Right ventricle myocardium superior (tissue), 1 donor: ENCODE data around the gene MRPL24. TPM values are rescaled to one million over a fixed set of nuclear protein-coding genes. Genes with fewer than 3 reads are reported as not detected.

Experiments
- ATAC-seq: fragments of 200-7000 bp; cut with Tn5 transposase; one replicate; pipeline ENCODE4 v1.9.1; 2020; ENCODE audit warnings: mild to moderate bottlenecking; ENCODE audit not compliant: poor library complexity
- DNase-seq: peaks from one replicate; pipeline ENCODE4 v3.0.0-alpha.2; 2020
- intact Hi-C: fragments of 100-400 bp; cut with DNase I; formaldehyde crosslinking; loops from one replicate; pipeline ENCODE4 v1.11.2; 2022
- total RNA-seq: library from RNA; stranded (reverse); fragmentation: NEBNext Ultra II Directional; extraction: Animal tissue kit (Norgen Biotek cat#: 25700); gene quantifications from one replicate; pipeline ENCODE4 v1.2.1, GENCODE V29; 2021
- donor health status: DM: no; HTN: yes; CAD: no; lungs with severe emphysema.

The MRPL24 gene
- total RNA-seq, 1 donor from 2014 or later, result 99.8 TPM

GRCh38 chr1:156704166-156704711 lies 36.6 kb downstream of the MRPL24 start:
- DNase-seq (no peak), ATAC-seq (no peak)
- intact Hi-C loops, result no loop called here

DNA sequence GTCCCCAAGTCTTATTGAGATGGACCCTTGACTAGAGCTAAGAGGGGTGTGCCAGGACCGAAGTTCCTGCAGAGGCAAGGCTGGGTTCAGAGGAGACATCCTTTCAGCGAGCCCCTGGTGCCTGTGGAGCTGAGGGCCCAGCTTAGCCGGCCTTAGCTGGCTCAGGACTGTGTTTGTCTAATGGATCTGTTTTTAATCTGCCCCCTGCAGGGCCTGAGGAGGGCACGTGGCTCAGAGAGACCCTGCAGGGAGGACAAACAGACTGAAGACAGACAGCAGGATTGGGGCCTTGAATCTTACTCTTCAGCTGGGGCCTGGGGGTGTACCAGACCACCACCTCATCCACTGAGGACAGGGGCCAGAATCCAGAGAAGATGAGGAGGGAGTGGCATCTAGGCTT lies 37.1 kb downstream of the MRPL24 start:
- no peak for DNase-seq

DNA sequence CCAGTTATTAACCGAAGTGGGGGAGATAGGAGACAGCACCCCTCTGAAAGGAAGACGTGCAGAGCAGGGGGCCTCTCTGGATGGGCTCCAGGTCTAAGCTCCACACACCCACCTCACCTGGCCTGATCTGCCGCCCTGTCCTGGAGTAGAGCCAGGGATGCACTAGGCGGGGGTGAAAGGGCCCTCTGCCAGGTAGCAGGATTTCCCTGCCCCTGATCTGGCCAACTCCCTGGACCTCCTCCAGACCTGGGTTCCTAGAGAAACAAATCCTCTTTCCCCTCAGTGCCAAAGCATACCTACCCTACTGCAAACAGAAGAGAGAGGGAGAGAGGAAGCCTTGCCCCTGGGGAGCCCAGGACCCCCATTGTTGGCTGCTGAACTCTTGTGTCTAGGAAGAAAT lies 37.6 kb downstream of the MRPL24 start:
- no peak for DNase-seq
- no peak for ATAC-seq
- intact Hi-C loops, result no loop called here

More for the DNA sequence above, 37.1 kb downstream of the MRPL24 start:
- ATAC-seq, result no peak
- intact Hi-C loops, result no loop called here

DNA sequence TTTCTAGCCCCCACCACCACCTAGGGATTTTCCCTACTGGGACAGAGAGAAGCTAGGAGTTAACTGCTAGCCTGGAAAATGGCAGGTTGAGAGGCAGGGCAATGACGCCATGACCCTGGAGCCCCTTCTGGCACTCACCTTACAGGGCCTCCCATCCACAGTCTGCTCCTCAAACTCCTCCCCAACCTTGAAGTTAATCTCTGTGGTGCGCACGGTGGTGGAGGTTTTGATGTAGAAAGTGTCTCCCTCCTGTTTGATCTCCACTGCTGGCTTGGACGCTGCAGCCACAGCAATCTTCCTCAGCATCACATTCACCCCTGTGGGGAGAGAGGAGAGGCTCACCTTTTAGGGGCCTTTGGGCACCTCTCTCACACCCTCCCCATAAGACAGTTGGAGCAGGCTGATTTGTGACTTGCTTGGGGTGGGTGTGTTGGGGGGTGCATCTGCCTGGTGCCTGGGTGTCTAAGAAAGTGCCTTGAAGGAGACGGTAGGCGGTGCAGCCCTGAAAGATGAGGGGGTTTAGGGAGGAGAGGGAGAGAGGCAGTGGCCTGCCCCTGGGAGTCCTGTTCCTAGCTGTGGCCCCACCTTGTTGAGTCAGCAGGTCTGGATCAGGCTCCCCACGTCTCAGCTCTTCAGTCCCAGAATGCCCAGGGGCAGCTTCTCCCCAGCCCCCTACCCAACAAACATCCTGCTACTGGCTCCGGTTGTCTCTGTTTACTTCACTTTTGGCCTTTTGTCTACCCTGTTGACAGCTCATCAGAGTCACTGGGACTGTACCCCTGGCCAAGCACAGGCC lies 40.0 kb downstream of the MRPL24 start:
- DNase-seq, result no peak

GRCh38 chr1:156698995-156699394 lies 41.9 kb downstream of the MRPL24 start:
- ATAC-seq, result no peak
- DNase-seq, result no peak
- intact Hi-C loops, result loop anchor here (10.0 kb wide), 1 partner anchor 196 kb away; the partner anchor contains the start of gene PEAR1

More for the DNA sequence above, 40.0 kb downstream of the MRPL24 start:
- intact Hi-C loops, result no loop called here
- no peak for ATAC-seq

DNA sequence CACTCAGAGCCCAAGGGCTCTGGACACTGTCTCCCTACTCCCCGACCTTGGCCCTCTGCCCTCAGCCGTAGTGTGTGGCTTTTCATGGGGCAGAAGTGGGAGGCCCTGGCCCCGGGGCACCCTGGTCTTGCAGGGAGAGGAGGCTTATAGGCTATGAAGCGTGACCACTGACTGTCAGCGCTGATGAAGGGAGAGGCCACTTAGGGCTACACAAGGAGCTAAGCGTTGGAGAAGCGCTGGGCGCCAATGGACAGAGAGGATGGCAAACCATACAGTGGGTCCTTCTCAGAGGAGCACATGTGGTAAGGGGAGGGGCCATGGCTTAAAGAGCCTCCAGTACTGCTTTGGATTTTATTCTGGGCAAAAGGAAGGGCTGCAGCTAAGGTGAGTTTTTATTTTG lies 43.4 kb downstream of the MRPL24 start:
- no peak for DNase-seq
- intact Hi-C loops, result loop anchor here (10.0 kb wide), 1 partner anchor 197 kb away; the partner anchor contains the start of gene PEAR1
- ATAC-seq, result no peak

GRCh38 chr1:156696755-156697154 lies 44.1 kb downstream of the MRPL24 start:
- intact Hi-C loops, result loop anchor here (10.0 kb wide), 1 partner anchor 198 kb away; the partner anchor contains the start of gene PEAR1
- no peak for ATAC-seq
- DNase-seq, result no peak

DNA sequence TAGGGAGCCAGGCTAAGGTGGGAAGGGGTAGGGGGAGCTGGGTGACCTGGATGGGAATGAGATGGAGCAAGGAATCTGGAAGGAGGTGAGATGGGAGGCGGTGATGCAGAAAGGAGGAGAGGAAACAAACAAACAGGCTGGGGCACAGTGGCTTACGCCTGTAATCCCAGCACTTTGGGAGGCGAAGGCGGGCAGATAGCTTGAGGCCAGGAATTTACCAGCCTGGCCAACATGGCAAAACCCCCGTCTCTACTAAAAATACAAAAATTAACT lies 46.3 kb downstream of the MRPL24 start:
- ATAC-seq, result no peak

DNA sequence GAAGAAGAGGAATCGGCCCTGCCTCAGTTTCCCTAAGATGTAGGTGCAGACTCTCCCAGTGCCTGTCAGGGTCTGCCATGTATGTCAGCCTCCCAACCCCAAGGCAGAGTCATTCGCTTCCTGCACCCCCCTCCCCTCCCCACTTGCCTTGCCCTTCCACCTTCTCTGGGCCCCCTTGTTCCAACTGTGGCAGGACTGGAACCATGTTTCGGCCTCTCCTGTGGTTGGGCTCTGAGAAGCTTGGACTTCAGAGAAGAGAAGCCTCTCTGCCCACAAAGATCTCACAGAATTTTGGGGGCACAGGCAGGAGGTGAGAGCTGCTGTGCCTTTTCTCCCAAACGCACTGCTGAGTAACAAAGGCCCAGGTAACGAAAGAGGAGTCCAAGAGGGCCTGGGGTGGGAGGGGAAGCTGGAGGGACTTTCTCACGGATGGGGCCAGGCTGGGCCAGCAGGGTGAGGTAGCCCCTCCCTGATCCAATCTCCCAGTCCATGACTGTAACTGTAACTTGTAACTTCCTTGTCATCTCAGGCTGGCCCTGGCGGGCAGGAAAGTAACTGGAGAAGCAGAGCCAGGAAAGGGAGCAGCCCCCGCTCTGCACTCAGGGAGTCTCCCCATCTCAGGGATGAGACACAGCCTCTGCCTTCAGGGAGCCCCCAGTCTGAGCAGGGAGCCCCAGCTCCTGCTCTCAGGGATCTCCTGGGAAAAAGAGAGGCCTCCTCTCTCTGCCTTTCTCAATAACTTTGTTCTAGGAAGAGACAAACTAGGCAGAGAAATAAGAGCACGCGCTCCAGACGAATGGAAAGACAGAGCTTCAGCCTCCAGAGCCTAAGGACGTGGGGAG lies 46.8 kb downstream of the MRPL24 start:
- no peak for ATAC-seq
- no peak for DNase-seq
- intact Hi-C loops, result loop anchor here (10.0 kb wide), 1 partner anchor 201 kb away; the partner anchor contains the start of gene PEAR1

More for the DNA sequence above, 46.3 kb downstream of the MRPL24 start:
- DNase-seq, result no peak
- intact Hi-C loops, result loop anchor here (10.0 kb wide), 1 partner anchor 200 kb away; the partner anchor contains the start of gene PEAR1

DNA sequence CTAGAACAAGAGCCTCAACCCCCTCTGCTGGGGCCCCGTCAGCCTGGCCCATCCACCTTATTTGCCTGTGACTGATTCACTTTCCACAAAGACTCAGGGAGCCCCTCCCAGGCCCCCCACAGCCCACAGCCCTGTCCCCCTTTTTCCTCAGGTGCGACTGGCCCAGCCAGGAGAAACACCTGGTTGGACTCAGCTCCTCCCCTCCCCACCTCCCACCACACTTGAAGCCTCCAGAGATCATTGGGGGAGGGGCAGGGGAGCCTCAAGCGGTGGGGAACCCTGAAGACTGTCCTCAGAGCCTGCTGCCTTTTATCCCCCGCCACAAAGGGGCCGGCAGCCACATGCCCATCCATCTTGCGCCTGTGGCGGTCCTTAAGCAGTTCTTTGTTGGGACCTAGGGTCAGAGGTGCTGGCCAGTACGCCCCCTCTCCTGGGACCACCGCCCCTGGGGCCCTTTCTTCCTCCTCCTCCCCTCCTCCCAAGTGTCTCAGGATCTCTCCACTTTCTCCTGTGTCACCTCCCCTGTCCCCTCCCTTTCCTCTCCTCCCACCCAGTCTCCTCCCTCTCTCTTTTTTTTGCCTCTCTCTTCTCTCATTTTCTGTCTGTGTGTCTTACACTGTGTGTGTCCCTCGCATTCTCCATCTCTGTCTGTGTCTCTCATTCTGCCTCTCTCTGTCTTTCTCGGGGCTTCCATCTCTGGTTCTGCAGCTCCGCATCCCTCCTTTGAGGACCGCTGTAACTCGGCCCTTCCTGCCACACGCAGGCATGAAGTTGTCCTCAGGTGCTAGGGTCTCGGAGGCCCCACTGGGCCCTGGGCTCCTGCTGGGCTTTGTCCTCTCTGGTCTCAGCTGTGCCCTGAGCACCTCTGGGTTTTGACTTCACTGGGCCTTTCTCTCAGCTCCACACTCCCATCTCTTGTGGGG lies 47.7 kb downstream of the MRPL24 start:
- ATAC-seq (no peak), DNase-seq (no peak)
- intact Hi-C loops, result loop anchor here (10.0 kb wide), 1 partner anchor 202 kb away; the partner anchor contains the start of gene PEAR1

DNA sequence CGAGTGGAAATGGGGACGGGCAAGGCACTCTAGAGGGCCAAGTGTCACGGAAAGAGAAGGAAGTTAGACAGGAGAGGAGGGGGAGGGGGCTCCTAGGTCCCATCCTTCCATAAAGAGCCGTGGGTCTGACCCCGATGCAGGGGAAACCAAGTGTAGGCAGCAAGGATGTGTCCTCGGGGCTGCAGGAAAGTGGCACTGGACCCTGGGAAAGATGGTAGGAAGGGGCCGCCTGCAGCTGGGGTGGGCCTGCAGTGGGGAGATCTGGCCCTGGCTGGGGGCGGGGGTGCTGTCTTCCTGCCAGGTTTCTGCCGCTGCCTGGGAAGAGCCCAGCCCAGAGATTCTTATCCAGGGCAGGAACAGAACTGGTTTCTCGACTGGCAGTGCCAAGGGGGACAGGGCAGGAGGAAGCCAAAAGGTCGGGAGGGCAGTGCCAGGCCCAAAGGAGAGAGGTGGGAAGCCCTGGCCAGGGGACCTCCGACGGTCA lies 48.4 kb downstream of the MRPL24 start:
- ATAC-seq, result no peak
- no peak for DNase-seq
- intact Hi-C loops, result loop anchor here (10.0 kb wide), 1 partner anchor 202 kb away; the partner anchor contains the start of gene PEAR1

DNA sequence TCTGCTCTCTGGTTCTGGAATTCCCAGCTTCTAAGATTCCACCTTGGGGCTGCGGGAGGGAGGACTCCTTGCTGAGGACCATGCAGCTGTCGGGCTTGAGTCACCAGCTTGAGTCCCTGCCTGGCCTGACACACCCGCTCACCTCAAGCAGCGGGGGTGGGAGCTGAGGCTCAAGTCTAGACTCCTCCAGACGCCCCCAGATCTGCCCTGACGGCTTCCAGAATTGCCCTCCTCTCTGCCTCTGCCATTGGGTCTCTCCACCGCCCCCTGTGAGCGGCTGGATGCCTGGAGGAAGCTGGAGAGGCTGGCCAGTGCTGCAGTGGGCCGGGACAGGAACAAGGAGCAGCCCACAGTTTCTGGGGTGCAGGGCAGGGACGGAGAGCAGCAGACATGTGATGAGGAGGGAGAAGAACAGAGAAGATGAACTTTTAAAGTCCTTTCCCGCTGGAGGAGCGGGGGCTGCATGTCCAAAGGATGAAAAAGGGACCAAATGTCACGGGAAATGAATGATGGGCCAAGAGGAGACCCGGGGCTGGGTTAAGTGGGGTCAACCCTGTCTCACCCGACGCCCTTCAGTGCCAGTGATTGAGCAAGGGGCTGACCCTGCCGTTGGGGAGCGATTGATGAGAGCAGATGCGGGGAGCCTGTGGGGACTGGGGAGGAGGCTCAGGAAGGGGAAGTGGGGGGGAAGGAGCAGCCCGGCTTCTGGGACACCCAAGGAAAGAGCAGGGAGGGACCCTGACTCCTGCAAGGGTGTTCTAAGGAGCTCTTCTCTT lies 49.0 kb downstream of the MRPL24 start:
- DNase-seq (no peak), ATAC-seq (no peak)
- intact Hi-C loops, result loop anchor here (10.0 kb wide), 1 partner anchor 203 kb away; the partner anchor contains the start of gene PEAR1

GRCh38 chr1:156691191-156691590 lies 49.7 kb downstream of the MRPL24 start:
- intact Hi-C loops, result loop anchor here (10.0 kb wide), 1 partner anchor 204 kb away; the partner anchor contains the start of gene PEAR1
- DNase-seq (no peak), ATAC-seq (no peak)

DNA sequence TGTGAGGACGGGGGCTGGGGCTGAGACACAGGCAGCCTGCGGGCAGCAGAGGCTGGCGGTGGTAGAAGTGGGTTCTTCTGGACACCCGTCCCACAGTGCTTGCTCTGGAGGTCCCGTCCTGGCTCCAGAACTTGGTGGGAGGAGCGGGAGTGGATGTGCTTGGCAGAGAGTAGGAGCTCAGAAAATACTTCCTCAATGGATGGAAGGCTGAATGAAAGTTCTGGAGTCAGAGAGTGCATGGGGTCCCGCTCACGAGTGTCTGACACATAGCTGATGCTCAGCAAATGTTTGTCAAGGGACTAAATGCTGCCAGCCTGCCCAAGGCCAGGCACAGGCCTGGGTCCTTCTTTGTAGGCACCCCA lies 50.2 kb downstream of the MRPL24 start:
- intact Hi-C loops, result loop anchor here (10.0 kb wide), 1 partner anchor 204 kb away; the partner anchor contains the start of gene PEAR1
- ATAC-seq (no peak), DNase-seq (no peak)

GRCh38 chr1:156689953-156690674 lies 50.8 kb downstream of the MRPL24 start:
- ATAC-seq (no peak), DNase-seq (peak; percentile 31)
- intact Hi-C loops, result loop anchor here (2.0 to 10.0 kb wide), 2 partner anchors 35 to 205 kb away; partner anchors contain the start of gene PEAR1
